K562 (cell line): ENCODE results near the gene DIS3L2. TPM values are rescaled to one million over a fixed set of nuclear protein-coding genes. Genes with fewer than 3 reads are reported as not detected.

Source experiments
- ATAC-seq: fragments of 200-7000 bp; cut with Tn5 transposase; 3 replicates; pipeline ENCODE4 v1.9.1; 2020; ENCODE audit warnings: moderate library complexity
- BruUV-seq: library from RNA; stranded (reverse); fragments of 400-500 nt; replicated peaks from 2 replicates; lab custom pipeline; 2021; lab: Mats Ljungman, UMichigan
- CTCF ChIA-PET: fragments of 300-600 bp; formaldehyde crosslinking; extraction: SDS; loops from one replicate; lab custom pipeline; 2021; ENCODE audit warnings: low intra/inter-chr PET ratio; lab: Yijun Ruan, JAX
- POLR2A ChIA-PET: fragments of 300-600, 350-650 bp; sonication (Branson Sonifier 250); formaldehyde crosslinking; extraction: SDS; loops from one replicate; lab custom pipeline; 2021; ENCODE audit warnings: antibody characterized with exemption, inconsistent platforms; lab: Yijun Ruan, JAX
- DNase-seq, 4 experiments: peaks; one replicate each; pipeline versions ENCODE4 v3.0.0 to v3.0.0-alpha.2; 2011 to 2018; ENCODE audit warnings: low spot score in 3 of 4, mixed read lengths in 3 of 4; ENCODE audit errors: extremely low read depth in 1 of 4
- FAIRE-seq: peaks from 2 replicates; lab custom pipeline; 2011; peaks lifted over from hg19 to GRCh38; lab: Jason Lieb, UNC
- H2AFZ ChIP-seq: 2 replicates; pipeline ENCODE4 v1.6.0; 2011; ENCODE audit warnings: low read depth, low read length, control low read depth, inconsistent platforms
- H3K27ac ChIP-seq: fragments of 200-600 bp; 3 replicates; pipeline ENCODE4 v1.8.0; 2011; ENCODE audit warnings: low read depth, mild to moderate bottlenecking, control low read depth, inconsistent platforms, low read length, moderate library complexity, mixed read lengths; ENCODE audit errors: extremely low read depth
- H3K27me3 ChIP-seq, 2 experiments: fragments of 300-600 bp in 1 of 2; 2 replicates in 1 of 2; 3 replicates in 1 of 2; pipeline versions ENCODE4 v1.6.0 to v1.8.0; 2011; ENCODE audit warnings: inconsistent platforms in 2 of 2, low read length in 2 of 2, mild to moderate bottlenecking in 1 of 2, mixed read lengths in 1 of 2, moderate library complexity in 1 of 2; ENCODE audit not compliant: control insufficient read depth in 2 of 2, insufficient read depth in 2 of 2
- H3K36me3 ChIP-seq: fragments of 300-600 bp; 3 replicates; pipeline ENCODE4 v1.8.0; 2011; ENCODE audit warnings: mild to moderate bottlenecking, low read length, inconsistent platforms; ENCODE audit not compliant: control insufficient read depth, insufficient read depth
- H3K4me1 ChIP-seq, 2 experiments: fragments of 200-600 bp in 1 of 2; replicated peaks in 1 of 2; 2 replicates in 1 of 2; 3 replicates in 1 of 2; pipeline versions ENCODE4 v1.5.1 to v1.8.0; 2011; ENCODE audit warnings: inconsistent platforms in 2 of 2, low read length in 2 of 2, mild to moderate bottlenecking in 1 of 2, mixed read lengths in 1 of 2, moderate library complexity in 1 of 2; ENCODE audit not compliant: control insufficient read depth in 2 of 2, insufficient read depth in 2 of 2
- H3K4me2 ChIP-seq: 2 replicates; pipeline ENCODE4 v1.6.1; 2011; ENCODE audit warnings: low read length, control low read depth, inconsistent platforms, mixed read lengths; ENCODE audit not compliant: insufficient read depth
- H3K4me3 ChIP-seq: fragments of 200-600 bp; sonication (generic), shearing (Covaris generic); 2 replicates; pipeline ENCODE4 v1.5.1; 2016; ENCODE audit warnings: control low read depth, inconsistent platforms
- H3K79me2 ChIP-seq: fragments of 200-600 bp; 3 replicates; pipeline ENCODE4 v1.8.0; 2011; ENCODE audit warnings: low read length, inconsistent platforms; ENCODE audit not compliant: control insufficient read depth, insufficient read depth
- H3K9ac ChIP-seq, 2 experiments: 2 replicates each; pipeline versions ENCODE4 v1.6.0 to v1.6.1; 2011; ENCODE audit warnings: low read depth in 2 of 2, low read length in 2 of 2, control low read depth in 1 of 2, inconsistent platforms in 1 of 2, mild to moderate bottlenecking in 1 of 2, mixed read lengths in 1 of 2; ENCODE audit not compliant: insufficient read depth in 1 of 2
- H3K9me1 ChIP-seq: one replicate; pipeline ENCODE4 v1.6.0; 2011; ENCODE audit warnings: inconsistent platforms, mild to moderate bottlenecking, low read length, moderate library complexity; ENCODE audit not compliant: control insufficient read depth, insufficient read depth
- H3K9me3 ChIP-seq: replicated peaks from 2 replicates; pipeline ENCODE4 v1.5.1; 2011; ENCODE audit warnings: low read depth, low read length, inconsistent platforms; ENCODE audit not compliant: control insufficient read depth, insufficient read depth
- H4K20me1 ChIP-seq: replicated peaks from 2 replicates; pipeline ENCODE4 v1.6.1; 2011; ENCODE audit warnings: low read length, inconsistent platforms, mixed read lengths; ENCODE audit not compliant: control insufficient read depth, insufficient read depth
- ARNT ChIP-seq, 2 experiments: fragments of 450-650 bp; IDR thresholded peaks; 2 replicates each; pipeline ENCODE4 v1.6.1; 2016; ENCODE audit warnings: mild to moderate bottlenecking in 1 of 2
- HINFP ChIP-seq: fragments of 450-650 bp; conservative IDR thresholded peaks from 2 replicates; pipeline ENCODE4 v1.6.1; 2016; ENCODE audit warnings: missing genetic modification characterization, low read depth, mild to moderate bottlenecking, control low read depth, missing compliant biosample characterization
- HLTF ChIP-seq: fragments of 450-650 bp; IDR thresholded peaks from 2 replicates; pipeline ENCODE4 v1.6.1; 2016
- RAD51 ChIP-seq: fragments of 450-650 bp; IDR thresholded peaks from 2 replicates; pipeline ENCODE4 v1.7.1; 2016; ENCODE audit warnings: low read depth, mild to moderate bottlenecking, borderline replicate concordance
- ZNF444 ChIP-seq: fragments of 250-450 bp; sonication (Bioruptor Pico); IDR thresholded peaks from 2 replicates; pipeline ENCODE4 v1.4.0; 2020; ENCODE audit warnings: mild to moderate bottlenecking, moderate library complexity
- ZNF740 ChIP-seq, 3 experiments: fragments of 200-800 bp in 1 of 3; sonication (Bioruptor generic) in 1 of 3; sonication (generic) in 1 of 3; formaldehyde crosslinking in 1 of 3; IDR thresholded peaks; 2 replicates each; pipeline versions ENCODE4 v1.6.1 to v1.8.0; 2016 to 2022; ENCODE audit warnings: mild to moderate bottlenecking in 2 of 3, missing compliant biosample characterization in 2 of 3, missing genetic modification characterization in 2 of 3, missing genetic modification reagents in 1 of 3
- WGBS: fragments of 100-300 bp; shearing (Covaris generic); methylation state at CpG from one replicate; pipeline ENCODE4 v1.1.6; 2016; ENCODE audit warnings: low coverage, mixed read lengths; ENCODE audit not compliant: insufficient coverage; ENCODE audit errors: missing lambda C conversion rate; 5-methylcytosine and 5-hydroxymethylcytosine counted together
- in situ Hi-C: fragments of 300-500 bp; cut with MboI; formaldehyde crosslinking; loops from 4 replicates; pipeline ENCODE4 v1.15.0; 2018; ENCODE audit warnings: inconsistent platforms, mixed read lengths
- intact Hi-C: fragments of 100-400 bp; cut with micrococcal nuclease; formaldehyde crosslinking; loops from 2 replicates; pipeline ENCODE4 v1.14.2; 2022
- polyA plus RNA-seq, 8 experiments: library from polyadenylated mRNA; depleted of rRNA in 4 of 8; stranded (reverse) in 5 of 8; unstranded in 3 of 8; fragments of >200 nt; fragmentation: Nextera tagmentation in 2 of 8; fragmentation: Illumina TruSeq in 1 of 8; extraction: Ambion mirVana in 2 of 8; extraction: Trizol in 1 of 8; gene quantifications; 2 replicates each; pipeline versions ENCODE4 v1.2.1 to v1.2.3, GENCODE V29; 2011 to 2014; ENCODE audit warnings: inconsistent platforms in 1 of 8, missing spikeins in 1 of 8
- total RNA-seq, 7 experiments: library from RNA; depleted of rRNA in 6 of 7; stranded (reverse); fragments of >200 nt in 6 of 7; fragmentation: Illumina TruSeq in 2 of 7; extraction: Trizol in 2 of 7; gene quantifications; 2 replicates each; pipeline versions ENCODE4 v1.2.1 to v1.2.3, GENCODE V29; 2011 to 2021; ENCODE audit warnings: low replicate concordance in 1 of 7

DIS3L2 gene
- total and polyA plus RNA-seq, 9 of the 15 experiments (the other 6 are each of a cell fraction or from before 2014, with no cell fraction given) = 1.5 to 19.2 (median 11.2) TPM

GRCh38 chr2:232061265-232061664, 99.8 kb downstream of the DIS3L2 start:
- in situ Hi-C loops = no loop called here
- H3K4me2 ChIP-seq = no peak overlapping the region
- no peak overlapping the region for H3K4me3 ChIP-seq
- no peaks in the 10 kb centered on the region for H3K36me3 ChIP-seq
- POLR2A ChIA-PET = no interaction called here
- no TSS peak for BruUV-seq
- no peaks in the 10 kb centered on the region for H3K27me3 ChIP-seq
- H4K20me1 ChIP-seq = no peaks in the 10 kb centered on the region
- no peak for DNase-seq
- no peak for TF ChIP-seq RAD51
- TF ChIP-seq ARNT (IDR thresholded peaks at IDR 0.05) = no peak
- no peak for TF ChIP-seq ZNF444
- TF ChIP-seq HINFP (tag) = no peak
- TF ChIP-seq HLTF = no peak
- no peak for TF ChIP-seq ZNF740 (CRISPR knock-in tag; IDR thresholded peaks at IDR 0.05)
- no peak for TF ChIP-seq ZNF740 (tag; IDR thresholded peaks at IDR 0.05)
- no peaks in the 10 kb centered on the region; the same call in 2 of the 3 replicates for H3K79me2 ChIP-seq
- CTCF ChIA-PET = no interaction called here
- FAIRE-seq = no peak
- ATAC-seq = no peak
- H3K9me3 ChIP-seq = no peaks in the 10 kb centered on the region
- WGBS = 47% methylated on average over 4 of the region's 4 CpGs
- H3K27ac ChIP-seq = no peak overlapping the region
- no peak overlapping the region for H2AFZ ChIP-seq
- H3K9me1 ChIP-seq = no peaks in the 10 kb centered on the region
- peaks cover 0 to 6% of the 10 kb centered on the region in 2 experiments; a peak in 2 of 5 replicates for H3K4me1 ChIP-seq
- intact Hi-C loops = no loop called here
- H3K9ac ChIP-seq = no peak overlapping the region
